Effector memory CD4-positive, alpha-beta T cell (primary cell): Measurements from ENCODE around the gene FOS.

Experiments
- DNase-seq, 3 donors: peaks; one replicate each; pipeline ENCODE4 v3.0.0-alpha.2; 2020
- H3K27ac ChIP-seq: 2 replicates; pipeline ENCODE4 v1.7.0; 2013; ENCODE audit warnings: mild to moderate bottlenecking, low read length, moderate library complexity; ENCODE audit not compliant: insufficient read depth, poor library complexity, severe bottlenecking
- H3K27me3 ChIP-seq: replicated peaks from 2 replicates; pipeline ENCODE4 v1.7.0; 2013; ENCODE audit warnings: mild to moderate bottlenecking, low read length; ENCODE audit not compliant: insufficient read depth, control insufficient read depth, poor library complexity, severe bottlenecking
- H3K36me3 ChIP-seq: 2 replicates; pipeline ENCODE4 v1.7.0; 2013; ENCODE audit warnings: mild to moderate bottlenecking, low read length, moderate library complexity; ENCODE audit not compliant: control insufficient read depth, insufficient read depth
- H3K4me1 ChIP-seq: 2 replicates; pipeline ENCODE4 v1.7.0; 2013; ENCODE audit warnings: low read length, mild to moderate bottlenecking; ENCODE audit not compliant: control insufficient read depth, insufficient read depth, poor library complexity, severe bottlenecking
- H3K4me3 ChIP-seq: 2 replicates; pipeline ENCODE4 v1.7.0; 2013; ENCODE audit warnings: low read length, low read depth, mild to moderate bottlenecking; ENCODE audit not compliant: insufficient read depth, poor library complexity, severe bottlenecking
- H3K9me3 ChIP-seq: 2 replicates; pipeline ENCODE4 v1.7.0; 2013; ENCODE audit warnings: mild to moderate bottlenecking, low read length, moderate library complexity; ENCODE audit not compliant: control insufficient read depth

Gene FOS

GRCh38 chr14:75313294-75313693, 34.7 kb downstream of the FOS start:
- Histone ChIP-seq H3K4me3 (no peak overlapping the region), H3K9me3 (no peaks in the 10 kb centered on the region), H3K27me3 (no peaks in the 10 kb centered on the region), H3K4me1 (no peaks in the 10 kb centered on the region), H3K27ac (no peak overlapping the region), H3K36me3 (no peaks in the 10 kb centered on the region)
- DNase-seq: no peak

GRCh38 chr14:75315144-75315543, 36.5 kb downstream of the FOS start:
- H3K27ac ChIP-seq: no peak overlapping the region
- DNase-seq: no peak
- H3K9me3 ChIP-seq: no peaks in the 10 kb centered on the region
- no peaks in the 10 kb centered on the region for H3K4me1 ChIP-seq
- H3K4me3 ChIP-seq: no peak overlapping the region
- no peaks in the 10 kb centered on the region for H3K27me3 ChIP-seq
- H3K36me3 ChIP-seq: no peaks in the 10 kb centered on the region

- Histone ChIP-seq H3K27me3 (no peaks in the 10 kb centered on the region), H3K4me1 (no peaks in the 10 kb centered on the region), H3K4me3 (no peak overlapping the region), H3K27ac (no peak overlapping the region), H3K9me3 (no peaks in the 10 kb centered on the region), H3K36me3 (no peaks in the 10 kb centered on the region)
- no peak for DNase-seq
These were observed 38.5 kb downstream of the FOS start for GRCh38 chr14:75317148-75317547.

GRCh38 chr14:75318353-75318752, 39.7 kb downstream of the FOS start:
- DNase-seq: no peak
- Histone ChIP-seq H3K4me3 (no peak overlapping the region), H3K4me1 (no peaks in the 10 kb centered on the region), H3K36me3 (no peaks in the 10 kb centered on the region), H3K27ac (no peak overlapping the region), H3K9me3 (no peaks in the 10 kb centered on the region), H3K27me3 (no peaks in the 10 kb centered on the region)

DNA sequence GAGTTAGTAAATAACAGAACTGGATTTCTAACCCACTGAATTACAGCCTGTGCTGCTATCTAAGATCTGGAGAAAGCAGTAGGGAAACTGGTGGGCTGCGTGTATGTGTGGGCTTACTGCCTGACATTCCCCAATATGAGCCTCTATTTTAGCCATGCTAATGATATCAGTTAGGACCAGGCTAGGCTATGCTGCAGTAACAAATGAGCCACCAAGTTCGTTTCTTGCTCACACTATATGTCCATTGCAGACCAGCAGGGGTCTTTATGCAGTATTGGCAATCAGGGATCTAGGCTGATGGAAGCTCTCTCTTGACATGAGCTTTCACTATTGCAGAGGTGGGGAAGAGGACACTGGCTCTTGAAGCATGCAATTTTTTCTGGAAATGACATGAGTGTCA, 40.4 kb downstream of the FOS start:
- DNase-seq: no peak
- Histone ChIP-seq H3K9me3 (no peaks in the 10 kb centered on the region), H3K36me3 (no peaks in the 10 kb centered on the region), H3K4me3 (no peak overlapping the region), H3K27ac (no peak overlapping the region), H3K27me3 (no peaks in the 10 kb centered on the region), H3K4me1 (no peaks in the 10 kb centered on the region)

DNA sequence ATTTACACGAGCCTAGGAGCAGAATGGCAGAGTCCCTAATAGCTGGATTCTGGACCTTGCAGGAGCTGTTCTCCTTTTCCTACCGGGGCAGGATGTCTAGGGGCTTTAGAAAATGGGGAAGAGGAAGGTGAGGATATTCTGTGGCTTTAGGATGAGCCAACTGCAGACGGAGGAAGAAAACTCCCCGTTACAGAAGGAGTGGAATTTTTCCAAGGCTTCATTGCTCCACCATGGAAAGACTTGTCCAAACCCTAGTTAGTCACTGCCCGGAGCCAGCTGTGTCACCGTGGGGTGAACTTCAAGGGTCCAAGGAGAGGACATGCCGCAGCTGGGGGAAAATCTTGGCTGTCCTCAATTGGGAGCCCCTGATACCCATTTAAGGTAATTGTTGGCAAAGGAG, 41.6 kb downstream of the FOS start:
- Histone ChIP-seq H3K4me1 (no peaks in the 10 kb centered on the region), H3K9me3 (no peaks in the 10 kb centered on the region), H3K27me3 (no peaks in the 10 kb centered on the region), H3K4me3 (no peak overlapping the region), H3K36me3 (no peaks in the 10 kb centered on the region), H3K27ac (no peak overlapping the region)
- DNase-seq: no peak

GRCh38 chr14:75322746-75323145, 44.1 kb downstream of the FOS start:
- no peak for DNase-seq
- Histone ChIP-seq H3K27me3 (no peaks in the 10 kb centered on the region), H3K27ac (no peak overlapping the region), H3K9me3 (no peaks in the 10 kb centered on the region), H3K4me3 (no peak overlapping the region), H3K4me1 (no peaks in the 10 kb centered on the region), H3K36me3 (no peaks in the 10 kb centered on the region)

- no peak overlapping the region for H3K27ac ChIP-seq
- H3K4me1 ChIP-seq: no peaks in the 10 kb centered on the region
- no peaks in the 10 kb centered on the region for H3K27me3 ChIP-seq
- no peaks in the 10 kb centered on the region for H3K36me3 ChIP-seq
- no peaks in the 10 kb centered on the region for H3K9me3 ChIP-seq
- no peak for DNase-seq
- H3K4me3 ChIP-seq: no peak overlapping the region
These were observed 44.9 kb downstream of the FOS start for GRCh38 chr14:75323571-75323970.

- H3K36me3 ChIP-seq: no peaks in the 10 kb centered on the region
- no peaks in the 10 kb centered on the region for H3K9me3 ChIP-seq
- H3K27ac ChIP-seq: no peak overlapping the region
- peaks cover 3% of the 10 kb centered on the region for H3K4me1 ChIP-seq
- H3K27me3 ChIP-seq: no peaks in the 10 kb centered on the region
- H3K4me3 ChIP-seq: no peak overlapping the region
- DNase-seq: no peak
These were observed 50.0 kb downstream of the FOS start for GRCh38 chr14:75328558-75329155.

GRCh38 chr14:75329369-75329768, 50.7 kb downstream of the FOS start:
- Histone ChIP-seq H3K27me3 (no peaks in the 10 kb centered on the region), H3K27ac (no peak overlapping the region), H3K4me3 (no peak overlapping the region), H3K9me3 (no peaks in the 10 kb centered on the region), H3K4me1 (peaks cover 8% of the 10 kb centered on the region), H3K36me3 (no peaks in the 10 kb centered on the region)
- DNase-seq: no peak
